Activated CD4-positive, alpha-beta T cell treated with anti-CD3 and anti-CD28 coated beads, Interleukin-2, amount 50 U/mL, for 24 hours (primary cell): ENCODE results near the gene PIM3.

Experiments used
- DNase-seq, 2 donors: peaks; one replicate each; pipeline ENCODE4 v3.0.0-alpha.2; 2020; ENCODE audit warnings: low read depth in 1 of 2, low spot score in 1 of 2

The PIM3 gene

DNA sequence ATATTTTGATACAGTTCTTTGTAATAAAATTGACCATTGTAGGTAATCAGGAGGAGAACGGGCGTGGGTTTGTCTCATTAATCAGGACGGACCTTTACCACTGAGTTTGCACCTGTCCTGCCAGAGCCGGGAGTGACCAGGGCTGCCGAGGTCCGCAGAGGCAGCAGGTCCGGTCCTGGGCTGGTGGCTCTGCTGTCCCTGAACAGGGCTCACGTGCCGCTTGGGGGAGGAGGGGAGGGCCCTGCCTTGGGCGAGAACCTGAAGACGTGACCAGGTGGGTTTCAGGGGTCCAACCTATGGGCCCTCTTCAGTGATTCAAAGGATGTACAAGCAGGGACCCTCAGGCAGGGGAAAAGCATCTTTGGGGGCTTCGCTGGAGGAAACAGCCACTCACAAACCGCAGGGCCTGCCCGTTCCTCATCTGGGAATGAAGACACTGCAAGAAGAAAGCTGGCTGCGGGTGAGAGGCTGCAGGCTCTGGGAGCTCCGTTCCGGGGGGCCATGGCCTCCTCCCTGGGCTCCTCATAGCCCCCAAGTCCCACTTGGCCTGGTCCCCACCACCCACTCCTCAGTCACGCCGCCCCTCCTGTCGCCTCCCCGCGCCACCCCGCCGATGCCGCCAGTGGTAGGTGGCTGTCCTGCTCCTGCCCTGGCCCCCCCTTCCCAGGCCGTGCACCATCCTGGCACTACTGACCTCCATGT, 32.9 kb upstream of the PIM3 start:
- no peak for DNase-seq

DNA sequence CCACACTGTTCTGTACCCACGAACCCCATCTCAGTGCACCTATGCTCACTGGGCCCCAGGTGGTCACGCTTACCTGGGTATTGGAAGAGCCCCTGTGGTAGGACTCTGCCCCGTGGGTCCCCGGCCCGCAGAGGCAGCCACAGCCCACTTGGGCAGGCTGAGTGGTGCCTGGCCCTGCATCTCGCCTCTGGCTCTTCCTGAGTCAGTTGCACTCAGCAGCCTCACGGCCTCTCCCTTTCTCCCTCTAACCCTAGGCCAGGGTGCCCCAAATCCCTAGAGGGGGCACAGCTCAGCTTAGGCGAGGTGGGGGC, 32.4 kb upstream of the PIM3 start:
- no peak for DNase-seq

GRCh38 chr22:49928555-49929210, 31.9 kb upstream of the PIM3 start:
- DNase-seq, result no peak

- DNase-seq, result peak; percentile 60 to 74
Observed at GRCh38 chr22:49929211-49929979, 31.2 kb upstream of the PIM3 start.

DNA sequence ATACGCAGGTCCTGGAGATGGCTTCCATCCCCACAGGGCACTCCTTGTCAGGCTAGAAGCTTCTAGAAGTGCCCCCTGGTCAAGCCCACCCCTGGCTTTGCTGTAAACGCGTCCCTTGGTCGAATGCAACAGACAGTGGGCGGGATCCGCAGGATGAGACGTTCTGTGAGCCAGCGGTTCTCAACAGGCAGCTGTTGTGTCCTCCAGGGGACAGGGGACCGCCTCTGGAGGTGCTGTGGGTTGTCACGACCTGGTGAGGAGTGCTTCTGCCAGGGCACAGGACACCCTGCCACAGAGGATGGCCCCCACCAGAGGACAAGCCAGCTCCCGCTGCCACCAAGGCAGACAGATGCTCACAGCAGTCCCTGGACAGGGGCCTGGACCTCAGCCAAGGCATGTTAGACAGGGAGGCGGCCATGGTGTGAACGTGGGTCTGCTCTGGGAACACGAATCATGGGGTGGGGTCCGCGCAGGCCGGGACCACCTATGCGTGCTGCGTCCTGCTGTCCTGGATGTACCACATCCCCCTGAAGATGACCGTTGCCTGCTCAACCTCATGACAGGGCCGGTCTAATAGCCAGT, 30.5 kb upstream of the PIM3 start:
- DNase-seq, result no peak

- peak in 1 of 2 donors; percentile 43 for DNase-seq
Observed at GRCh38 chr22:49930596-49931412, 29.8 kb upstream of the PIM3 start.

DNA sequence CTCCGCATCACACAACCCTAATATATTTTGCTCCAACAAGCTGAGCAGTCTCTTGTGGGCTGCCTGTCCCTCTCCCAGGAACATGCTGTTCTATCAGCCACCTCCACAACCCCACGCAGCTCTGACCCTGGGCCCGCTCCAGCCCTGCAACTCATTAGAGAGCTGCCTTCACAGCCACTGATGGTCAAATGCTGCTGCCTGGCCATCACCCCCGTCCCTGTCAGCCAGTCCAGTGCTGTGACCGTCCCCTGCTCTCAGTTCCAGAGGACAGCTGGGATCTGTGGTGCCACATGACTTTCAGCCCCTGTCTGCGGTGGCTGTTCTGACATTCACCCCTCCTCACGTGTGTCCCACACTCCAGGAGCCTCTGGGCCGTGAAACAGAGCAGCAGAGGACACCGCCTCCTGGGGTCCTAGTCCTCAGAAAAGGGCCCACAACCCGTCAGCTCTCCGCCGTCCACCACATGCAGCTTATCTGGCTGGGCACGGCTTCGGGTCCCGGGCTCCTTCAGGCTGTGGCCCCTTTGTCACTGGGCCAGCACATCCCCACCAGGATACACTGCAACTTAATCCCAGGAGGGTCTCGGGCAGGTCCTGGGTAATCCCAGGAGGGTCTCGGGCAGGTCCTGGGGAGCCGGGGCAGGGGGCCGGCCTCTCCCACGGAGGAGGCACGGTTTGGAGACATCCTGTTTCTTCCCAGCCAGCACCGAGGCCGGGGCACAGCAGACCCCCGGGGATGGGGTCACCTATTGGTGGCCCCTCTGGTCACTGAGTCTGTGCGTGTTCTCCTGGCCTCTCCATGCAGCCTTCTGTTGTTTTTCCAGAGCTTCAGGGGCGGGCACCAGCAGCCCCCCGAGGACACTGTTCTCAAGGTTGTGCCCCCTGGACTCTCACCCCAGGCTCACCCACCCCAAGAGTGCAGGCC, 27.1 kb upstream of the PIM3 start:
- no peak for DNase-seq

GRCh38 chr22:49934160-49934890, 26.2 kb upstream of the PIM3 start:
- DNase-seq, result no peak

DNA sequence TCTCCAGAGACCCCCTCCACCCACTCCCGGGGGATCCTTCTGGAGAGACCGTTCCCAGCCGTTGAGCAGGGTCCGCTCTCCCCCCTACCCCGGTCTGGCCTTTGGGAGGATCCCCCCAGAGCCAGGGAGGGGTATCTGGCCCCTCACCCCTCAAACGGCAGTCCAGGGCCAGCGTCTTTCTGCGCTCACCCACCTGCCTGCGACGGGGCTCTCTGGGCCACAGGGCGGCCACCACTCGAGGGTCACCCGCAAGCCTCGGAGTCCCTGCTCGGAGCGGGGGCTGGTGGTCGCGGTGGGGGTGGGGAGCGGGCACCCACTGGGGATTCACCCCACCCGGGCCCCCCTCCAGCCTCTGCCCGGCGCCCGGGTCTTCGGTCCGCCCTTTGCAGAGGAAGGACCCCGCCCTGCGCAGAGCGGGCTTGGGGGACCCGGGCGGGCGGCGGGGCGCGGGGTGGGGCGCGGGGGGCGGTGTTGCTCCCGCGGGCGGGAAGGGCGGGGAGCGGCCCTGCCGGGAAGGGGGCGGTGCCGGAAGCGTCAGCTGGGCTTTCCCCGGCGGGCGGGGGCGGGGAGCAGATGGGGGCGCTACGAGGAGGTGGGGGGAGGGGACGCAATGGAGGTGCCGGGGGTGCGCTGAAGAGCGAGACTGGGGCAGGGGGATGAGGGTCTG, 25.5 kb upstream of the PIM3 start:
- DNase-seq, result peak; percentile 73 to 75

- DNase-seq, result no peak
Observed at GRCh38 chr22:49935561-49935960, 25.0 kb upstream of the PIM3 start.

GRCh38 chr22:49936018-49936972, 24.3 kb upstream of the PIM3 start:
- peak; percentile 89 to 90 for DNase-seq

- DNase-seq, result no peak
Observed at GRCh38 chr22:49936973-49937757, 23.4 kb upstream of the PIM3 start.

DNA sequence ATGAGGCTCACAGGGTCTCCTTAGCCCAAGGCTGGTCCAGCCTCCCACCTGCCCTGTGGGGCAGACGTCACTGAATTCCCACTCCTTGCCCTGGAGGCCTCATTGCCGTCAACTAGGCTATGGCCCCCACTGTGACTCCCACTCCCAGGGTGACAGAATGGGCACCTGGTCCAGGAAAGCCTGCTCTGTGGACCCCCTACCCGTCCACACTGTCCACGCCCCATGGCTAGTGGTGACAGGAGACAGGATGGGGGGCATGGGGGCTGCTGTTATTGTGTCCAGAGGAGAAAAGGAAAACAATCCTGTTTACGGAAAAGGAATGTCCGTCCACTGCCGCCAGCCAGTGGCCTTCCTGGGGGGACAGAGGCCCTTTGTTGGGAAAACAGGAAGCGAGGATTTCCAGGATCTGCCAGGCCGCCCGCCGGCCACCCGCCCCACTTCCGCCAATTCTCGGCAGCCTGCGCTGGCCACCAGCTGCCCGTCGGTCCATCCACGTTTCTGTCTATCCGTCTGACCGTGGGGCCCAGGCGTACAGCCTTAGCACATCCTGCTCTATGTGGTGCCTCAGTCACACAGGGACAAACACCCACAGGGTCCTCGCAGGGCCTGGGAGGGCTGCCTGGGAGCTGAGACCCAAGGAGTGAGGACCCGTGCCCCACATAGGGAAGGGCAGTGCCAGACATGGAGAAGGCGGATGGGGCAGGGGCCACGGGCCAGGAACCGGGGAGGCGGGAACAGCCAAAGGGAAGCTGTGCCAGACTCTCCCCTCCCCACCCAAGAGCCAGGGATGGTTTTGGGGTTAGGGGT, 22.6 kb upstream of the PIM3 start:
- DNase-seq, result no peak

DNA sequence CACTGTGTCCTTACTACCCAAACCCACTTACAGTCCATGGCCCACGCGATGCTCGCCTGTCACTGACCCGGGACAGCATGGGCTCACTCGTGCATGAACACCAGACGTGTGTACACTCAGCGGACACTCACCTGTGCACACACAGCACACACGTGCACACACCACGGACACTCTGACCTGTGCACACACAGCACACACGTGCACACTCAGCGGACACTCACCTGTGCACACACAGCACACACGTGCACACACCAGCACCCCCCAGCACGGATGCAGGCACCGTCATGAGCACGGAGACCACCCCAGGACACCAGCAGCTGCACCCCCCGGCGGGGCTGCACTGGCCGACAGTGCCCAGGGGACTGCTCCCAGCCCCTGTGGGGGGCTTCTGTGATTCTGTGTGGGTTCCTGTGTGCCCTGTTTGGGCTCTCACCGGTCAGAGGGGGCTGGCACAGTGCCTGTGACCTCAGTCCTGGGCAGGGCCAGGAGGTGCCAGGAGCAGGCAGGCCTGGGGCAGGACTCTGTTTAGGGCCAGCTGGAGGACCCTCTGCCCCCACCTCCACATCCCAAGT, 21.9 kb upstream of the PIM3 start:
- DNase-seq, result no peak

GRCh38 chr22:49941507-49942316, 18.9 kb upstream of the PIM3 start:
- no peak for DNase-seq
